GM13976 (cell line): ENCODE results near the gene CHRM1.
"Not testable (repeated sequence)": the region's sequence is repeated elsewhere in the genome, so short reads cannot be mapped to it uniquely, and the experiment has no call there.

Experiments
- DNase-seq: peaks from one replicate; pipeline ENCODE4 v3.0.0; 2012; ENCODE audit warnings: low spot score
- in situ Hi-C: fragments of 300-500 bp; cut with MboI; formaldehyde crosslinking; loops from one replicate; pipeline ENCODE4 v1.12.0; 2022; ENCODE audit warnings: low sequenced_read_pairs, mixed read lengths, inconsistent platforms; ENCODE audit not compliant: unreplicated experiment
- TF ChIP-seq, protein P1 (sequence below): IDR thresholded peaks from 2 replicates; pipeline ENCODE4 v1.5.1; 2012; ENCODE audit warnings: borderline replicate concordance, mild to moderate bottlenecking; ENCODE audit not compliant: insufficient read depth; ENCODE audit errors: extremely low read depth, missing control alignments, control extremely low read depth

The CHRM1 gene

GRCh38 chr11:62879235-62879978, 41.8 kb downstream of the CHRM1 start:
- no peak for DNase-seq
- in situ Hi-C loops = no loop called here
- TF ChIP-seq, protein P1, sequence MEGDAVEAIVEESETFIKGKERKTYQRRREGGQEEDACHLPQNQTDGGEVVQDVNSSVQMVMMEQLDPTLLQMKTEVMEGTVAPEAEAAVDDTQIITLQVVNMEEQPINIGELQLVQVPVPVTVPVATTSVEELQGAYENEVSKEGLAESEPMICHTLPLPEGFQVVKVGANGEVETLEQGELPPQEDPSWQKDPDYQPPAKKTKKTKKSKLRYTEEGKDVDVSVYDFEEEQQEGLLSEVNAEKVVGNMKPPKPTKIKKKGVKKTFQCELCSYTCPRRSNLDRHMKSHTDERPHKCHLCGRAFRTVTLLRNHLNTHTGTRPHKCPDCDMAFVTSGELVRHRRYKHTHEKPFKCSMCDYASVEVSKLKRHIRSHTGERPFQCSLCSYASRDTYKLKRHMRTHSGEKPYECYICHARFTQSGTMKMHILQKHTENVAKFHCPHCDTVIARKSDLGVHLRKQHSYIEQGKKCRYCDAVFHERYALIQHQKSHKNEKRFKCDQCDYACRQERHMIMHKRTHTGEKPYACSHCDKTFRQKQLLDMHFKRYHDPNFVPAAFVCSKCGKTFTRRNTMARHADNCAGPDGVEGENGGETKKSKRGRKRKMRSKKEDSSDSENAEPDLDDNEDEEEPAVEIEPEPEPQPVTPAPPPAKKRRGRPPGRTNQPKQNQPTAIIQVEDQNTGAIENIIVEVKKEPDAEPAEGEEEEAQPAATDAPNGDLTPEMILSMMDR = no peak

- TF ChIP-seq, protein P1 = no peak
- no peak for DNase-seq
- in situ Hi-C loops = no loop called here
Measured at GRCh38 chr11:62876712-62877111, 44.5 kb downstream of the CHRM1 start.

DNA sequence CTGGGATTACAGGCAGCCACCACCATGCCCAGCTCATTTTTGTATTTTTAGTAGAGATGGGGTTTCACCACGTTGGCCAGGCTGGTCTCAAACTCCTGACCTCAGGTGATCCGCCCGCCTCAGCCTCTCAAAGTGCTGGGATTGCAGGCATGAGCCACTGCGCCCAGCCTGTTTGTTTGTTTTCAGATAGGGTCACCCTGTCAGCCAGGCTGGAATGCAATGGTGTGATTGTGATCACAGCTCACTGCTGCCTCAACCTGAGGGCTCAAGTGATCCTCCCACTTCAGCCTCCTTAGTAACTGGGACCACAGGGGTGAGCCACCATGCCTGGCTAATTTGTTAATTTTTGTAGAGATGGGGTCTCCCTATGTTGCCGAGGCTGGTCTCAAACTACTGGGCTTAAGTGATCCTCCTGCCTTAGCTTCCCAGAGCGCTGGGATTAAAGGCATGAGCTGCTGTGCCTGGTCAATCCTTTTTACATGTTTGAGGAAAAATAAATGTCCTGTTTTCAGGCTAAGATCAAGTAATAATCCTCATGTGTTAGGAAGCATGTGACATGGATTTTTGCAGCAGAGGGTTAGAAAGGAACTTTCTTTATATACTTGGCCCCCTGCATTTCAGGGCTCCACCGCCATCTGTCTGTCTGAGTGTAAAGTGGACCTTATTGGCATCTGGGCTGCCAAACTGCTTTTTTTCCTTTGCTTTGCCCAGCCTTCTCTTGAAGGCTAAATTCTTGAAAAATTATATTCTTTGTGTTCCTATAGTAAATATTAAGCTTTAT, 45.3 kb downstream of the CHRM1 start:
- in situ Hi-C loops = no loop called here

DNA sequence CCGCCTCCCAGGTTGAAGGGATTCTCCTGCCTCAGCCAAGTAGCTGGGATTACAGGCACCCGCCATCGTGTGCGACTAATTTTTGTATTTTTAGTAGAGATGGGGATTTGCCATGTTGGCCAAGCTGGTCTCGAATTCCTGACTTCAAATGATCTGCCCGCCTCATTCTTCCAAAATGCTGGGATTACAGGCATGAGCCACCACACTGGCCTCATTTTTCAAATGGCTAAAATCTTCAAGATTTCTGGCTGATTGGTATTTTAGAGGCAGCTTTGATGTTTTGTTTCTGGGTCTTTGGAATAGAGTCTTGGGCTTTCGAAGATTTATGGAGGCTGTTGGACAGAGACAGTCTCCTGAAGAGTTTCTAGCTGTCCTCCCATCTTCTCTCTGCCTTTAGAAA, 46.3 kb downstream of the CHRM1 start:
- in situ Hi-C loops = loop anchor here (25.0 kb wide), 1 partner anchor 488 kb away; no protein-coding TSS in a partner anchor
- TF ChIP-seq, protein P1 = no peak
- no peak for DNase-seq

More for the DNA sequence above, 45.3 kb downstream of the CHRM1 start:
- TF ChIP-seq, protein P1 = no peak
- no peak for DNase-seq

DNA sequence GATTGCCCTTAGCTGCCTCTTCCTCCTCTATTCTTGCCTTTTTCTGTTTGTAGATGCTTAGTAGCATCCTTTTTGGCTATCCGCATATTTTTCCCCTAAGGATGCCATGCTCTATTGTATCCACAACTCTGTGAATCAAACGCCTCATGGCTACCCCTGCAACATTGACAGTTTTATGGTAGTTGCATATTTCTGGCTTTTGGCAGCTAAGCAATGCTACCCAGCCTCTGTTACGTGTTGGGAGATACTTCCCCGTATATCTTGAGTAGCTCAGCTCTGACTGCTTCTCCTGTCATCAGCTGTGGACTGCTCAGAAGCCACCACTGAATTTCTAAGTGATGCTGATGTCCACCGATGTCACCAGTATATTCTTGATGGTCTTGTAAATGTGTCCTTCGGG, 55.5 kb downstream of the CHRM1 start:
- TF ChIP-seq, protein P1 = no peak
- in situ Hi-C loops = loop anchor here (25.0 kb wide), 1 partner anchor 478 kb away; no protein-coding TSS in a partner anchor
- no peak for DNase-seq

DNA sequence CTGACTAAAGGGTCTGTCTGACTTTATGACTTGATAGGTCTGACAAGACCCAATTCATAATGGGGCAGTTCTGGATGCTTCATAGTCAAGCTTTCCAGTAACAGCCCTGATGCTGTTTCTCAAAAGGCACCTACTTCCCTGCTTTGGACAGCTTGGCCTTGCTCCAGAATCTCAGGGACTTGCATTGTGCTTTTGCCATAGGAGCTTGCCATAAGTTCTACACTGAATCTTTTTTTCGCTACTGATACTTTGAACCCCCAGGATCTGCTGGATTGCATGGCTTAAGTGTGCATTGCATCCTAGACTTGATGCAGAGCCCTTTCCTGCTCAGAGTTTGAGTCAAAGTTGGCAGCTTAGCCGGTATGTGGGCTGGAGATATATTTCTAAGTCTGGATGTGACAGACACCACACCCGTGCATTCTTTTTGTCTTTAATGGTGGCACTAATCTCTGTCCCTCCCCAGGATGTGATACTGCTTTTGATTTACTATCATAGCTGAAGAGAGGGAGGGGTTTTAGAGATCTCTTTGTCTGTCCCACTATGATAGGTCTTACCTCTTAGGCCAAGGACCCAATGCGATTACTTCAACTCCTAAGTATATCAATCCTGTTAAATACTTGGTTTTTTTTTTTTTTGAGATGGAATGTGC, 57.4 kb downstream of the CHRM1 start:
- in situ Hi-C loops = loop anchor here (25.0 kb wide), 1 partner anchor 477 kb away; no protein-coding TSS in a partner anchor
- no peak for DNase-seq
- TF ChIP-seq, protein P1 = no peak

- in situ Hi-C loops = loop anchor here (25.0 kb wide), 1 partner anchor 474 kb away; no protein-coding TSS in a partner anchor
Measured at GRCh38 chr11:62861564-62862192, 59.5 kb downstream of the CHRM1 start.

More at GRCh38 chr11:62861564-62862192, 59.5 kb downstream of the CHRM1 start:
- not testable (repeated sequence) for DNase-seq
